ENCODE data around the gene AP1B1. TPM values are rescaled to one million over a fixed set of nuclear protein-coding genes. Genes with fewer than 3 reads are reported as not detected.

The AP1B1 gene
- total and polyA plus RNA-seq, 2 donors = 40.0 to 41.9 TPM

- WGBS = 92% methylated on average over 23 of the region's 23 CpGs
- Histone ChIP-seq H3K36me3 (ENCODE audit: insufficient read depth) (no peaks in the 10 kb centered on the region), H3K27ac (ENCODE audit: low read depth) (no peak overlapping the region), H3K4me1 (ENCODE audit: insufficient read depth) (no peaks in the 10 kb centered on the region), H3K4me3 (ENCODE audit: low read depth, low read length) (no peak overlapping the region)
- DNase-seq (ENCODE audit: extremely low spot score) = no peak
These were observed 48.8 kb downstream of the AP1B1 start for GRCh38 chr22:29339381-29340235.

DNA sequence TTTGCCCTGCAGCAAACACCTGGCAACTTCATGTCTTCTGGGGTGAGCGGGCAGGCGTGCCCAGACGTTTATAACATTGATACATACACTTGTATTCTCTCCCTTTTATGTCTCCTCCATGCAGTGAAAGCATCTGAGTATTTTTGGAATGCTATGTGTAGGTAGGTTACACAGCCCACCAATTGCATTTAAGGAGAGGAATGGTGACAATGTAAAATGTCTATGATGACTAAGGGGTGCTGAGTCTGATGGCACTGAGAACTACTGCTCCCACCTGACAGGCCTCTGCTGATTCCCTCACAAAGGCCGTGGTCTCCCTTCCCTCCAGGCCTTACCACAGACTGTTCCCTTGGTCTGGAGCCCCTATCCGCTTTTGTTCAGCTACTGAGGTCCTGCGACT is 50.0 kb downstream of the AP1B1 start:
- WGBS = 94% methylated on average over 6 of the region's 6 CpGs
- H3K27ac ChIP-seq (ENCODE audit: low read depth) = no peak overlapping the region
- no peak overlapping the region for H3K4me3 ChIP-seq (ENCODE audit: low read depth, low read length)
- no peak for DNase-seq (ENCODE audit: extremely low spot score)
- H3K36me3 ChIP-seq (ENCODE audit: insufficient read depth) = peaks cover 3% of the 10 kb centered on the region
- no peaks in the 10 kb centered on the region for H3K4me1 ChIP-seq (ENCODE audit: insufficient read depth)

DNA sequence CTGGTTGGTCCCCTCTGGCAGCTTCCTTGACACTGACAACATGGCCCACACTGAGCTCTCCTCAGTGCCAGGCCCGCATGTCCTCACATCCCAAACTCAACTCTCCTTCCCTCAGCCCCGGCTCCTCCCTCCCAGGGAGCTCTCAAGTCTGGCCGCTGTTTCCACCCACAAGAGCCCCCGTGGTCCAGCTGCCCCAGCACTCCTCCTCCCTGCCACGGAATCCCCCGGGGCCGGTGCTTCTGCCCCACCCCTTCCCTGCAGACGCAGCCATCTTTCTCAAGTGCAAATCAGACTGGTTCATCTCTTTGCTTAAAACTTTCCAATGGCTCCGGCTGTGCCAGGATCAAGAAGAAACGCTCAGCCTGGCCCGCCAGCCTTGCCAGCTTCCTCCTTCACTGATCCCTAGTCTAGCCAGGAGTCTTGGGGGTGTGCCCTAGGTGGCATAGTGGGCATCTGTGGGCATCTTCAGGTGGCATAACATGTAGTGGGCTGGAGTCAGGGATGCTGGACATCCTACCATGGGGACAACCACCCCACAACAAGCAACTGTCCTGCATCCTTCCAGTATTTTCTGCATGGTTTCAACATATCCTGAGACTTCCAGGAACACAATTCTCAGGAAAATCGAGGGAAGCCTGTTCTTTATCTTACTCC is 50.6 kb downstream of the AP1B1 start:
- peaks cover 6% of the 10 kb centered on the region for H3K36me3 ChIP-seq (ENCODE audit: insufficient read depth)
- no peak for DNase-seq (ENCODE audit: extremely low spot score)

DNA sequence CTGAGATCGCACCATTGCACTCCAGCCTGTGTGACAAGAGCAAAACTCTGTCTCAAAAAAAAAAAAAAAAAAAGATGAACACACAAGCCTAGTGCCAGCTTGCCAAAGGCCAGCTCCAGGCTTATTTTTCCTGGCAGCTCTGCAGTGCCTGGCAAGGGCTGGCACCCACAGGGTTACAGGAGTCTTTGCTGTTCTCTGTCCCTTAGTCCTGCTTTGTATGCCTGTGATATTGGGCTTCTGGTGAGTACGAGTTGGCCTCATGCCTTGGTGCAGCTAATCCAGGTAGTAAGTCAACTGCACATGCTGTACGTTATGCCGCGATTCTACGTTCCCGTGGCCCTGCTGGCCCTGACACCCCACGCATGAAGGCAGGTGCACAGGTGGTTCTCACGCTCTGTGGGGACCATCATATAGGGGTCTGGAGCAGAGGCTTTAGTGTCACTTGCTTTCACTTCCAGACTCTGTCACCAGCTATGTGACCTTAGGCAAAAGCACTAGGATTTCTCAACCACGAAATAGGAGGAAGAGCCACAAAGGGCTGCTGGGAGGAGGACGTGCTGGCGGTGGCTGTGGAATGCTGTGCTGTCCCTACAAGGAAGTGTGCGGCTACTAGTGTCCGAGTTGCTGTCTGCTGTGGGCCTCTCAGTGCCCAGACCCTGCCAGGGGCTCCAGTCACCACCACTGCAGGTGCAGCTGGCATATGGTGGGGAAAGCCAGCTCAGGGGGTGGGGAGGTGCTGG is 51.4 kb downstream of the AP1B1 start:
- no peak for DNase-seq (ENCODE audit: extremely low spot score)
- Histone ChIP-seq H3K4me3 (ENCODE audit: low read depth, low read length) (no peak overlapping the region), H3K4me1 (ENCODE audit: insufficient read depth) (no peaks in the 10 kb centered on the region), H3K27ac (ENCODE audit: low read depth) (no peak overlapping the region), H3K36me3 (ENCODE audit: insufficient read depth) (peaks cover 6% of the 10 kb centered on the region)
- 80% methylated on average over 14 of the region's 14 CpGs for WGBS

More for the DNA sequence above, 50.6 kb downstream of the AP1B1 start:
- WGBS = 80% methylated on average over 12 of the region's 12 CpGs
- no peaks in the 10 kb centered on the region for H3K4me1 ChIP-seq (ENCODE audit: insufficient read depth)
- H3K4me3 ChIP-seq (ENCODE audit: low read depth, low read length) = no peak overlapping the region
- no peak overlapping the region for H3K27ac ChIP-seq (ENCODE audit: low read depth)

- Histone ChIP-seq H3K27ac (ENCODE audit: low read depth) (no peak overlapping the region), H3K36me3 (ENCODE audit: insufficient read depth) (peaks cover 6% of the 10 kb centered on the region)
- WGBS = 92% methylated on average over 11 of the region's 11 CpGs
These were observed 52.7 kb downstream of the AP1B1 start for GRCh38 chr22:29335656-29336055.

GRCh38 chr22:29334696-29335344 is 53.5 kb downstream of the AP1B1 start:
- 88% methylated on average over 12 of the region's 12 CpGs for WGBS
- DNase-seq (ENCODE audit: extremely low spot score) = no peak
- Histone ChIP-seq H3K4me1 (ENCODE audit: insufficient read depth) (no peaks in the 10 kb centered on the region), H3K36me3 (ENCODE audit: insufficient read depth) (peaks cover 6% of the 10 kb centered on the region), H3K4me3 (ENCODE audit: low read depth, low read length) (no peak overlapping the region), H3K27ac (ENCODE audit: low read depth) (no peak overlapping the region)

More at GRCh38 chr22:29335656-29336055, 52.7 kb downstream of the AP1B1 start:
- no peak for DNase-seq (ENCODE audit: extremely low spot score)
- H3K4me1 ChIP-seq (ENCODE audit: insufficient read depth) = no peaks in the 10 kb centered on the region
- H3K4me3 ChIP-seq (ENCODE audit: low read depth, low read length) = no peak overlapping the region

DNA sequence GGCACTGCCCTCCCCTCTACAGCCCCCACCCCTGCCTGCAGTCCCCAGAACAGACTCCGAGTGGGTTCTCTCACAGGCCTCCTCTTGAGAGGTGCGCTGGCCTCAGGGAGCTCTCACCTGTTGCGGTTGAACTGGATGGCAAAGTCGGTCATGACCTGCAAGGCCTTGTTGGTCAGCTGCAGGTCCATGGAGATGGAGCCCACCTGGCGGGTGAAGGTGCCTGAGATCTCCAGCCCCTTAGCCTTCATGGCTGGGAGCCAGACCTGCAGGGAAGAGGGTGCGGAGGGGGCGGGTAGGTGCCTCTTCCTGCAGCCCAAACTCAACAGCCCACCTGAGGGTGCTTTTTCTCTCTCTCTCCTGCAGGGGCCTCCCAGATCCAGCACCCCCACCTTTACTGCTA is 54.2 kb downstream of the AP1B1 start:
- Histone ChIP-seq H3K4me1 (ENCODE audit: insufficient read depth) (no peaks in the 10 kb centered on the region), H3K27ac (ENCODE audit: low read depth) (no peak overlapping the region), H3K4me3 (ENCODE audit: low read depth, low read length) (no peak overlapping the region), H3K36me3 (ENCODE audit: insufficient read depth) (peaks cover 6% of the 10 kb centered on the region)
- no peak for DNase-seq (ENCODE audit: extremely low spot score)
- 95% methylated on average over 7 of the region's 7 CpGs for WGBS

- no peak for DNase-seq (ENCODE audit: extremely low spot score)
- H3K27ac ChIP-seq (ENCODE audit: low read depth) = no peak overlapping the region
- 91% methylated on average over 8 of the region's 8 CpGs for WGBS
- no peaks in the 10 kb centered on the region for H3K4me1 ChIP-seq (ENCODE audit: insufficient read depth)
- no peak overlapping the region for H3K4me3 ChIP-seq (ENCODE audit: low read depth, low read length)
- H3K36me3 ChIP-seq (ENCODE audit: insufficient read depth) = peaks cover 11% of the 10 kb centered on the region
These were observed 55.4 kb downstream of the AP1B1 start for GRCh38 chr22:29332886-29333496.

DNA sequence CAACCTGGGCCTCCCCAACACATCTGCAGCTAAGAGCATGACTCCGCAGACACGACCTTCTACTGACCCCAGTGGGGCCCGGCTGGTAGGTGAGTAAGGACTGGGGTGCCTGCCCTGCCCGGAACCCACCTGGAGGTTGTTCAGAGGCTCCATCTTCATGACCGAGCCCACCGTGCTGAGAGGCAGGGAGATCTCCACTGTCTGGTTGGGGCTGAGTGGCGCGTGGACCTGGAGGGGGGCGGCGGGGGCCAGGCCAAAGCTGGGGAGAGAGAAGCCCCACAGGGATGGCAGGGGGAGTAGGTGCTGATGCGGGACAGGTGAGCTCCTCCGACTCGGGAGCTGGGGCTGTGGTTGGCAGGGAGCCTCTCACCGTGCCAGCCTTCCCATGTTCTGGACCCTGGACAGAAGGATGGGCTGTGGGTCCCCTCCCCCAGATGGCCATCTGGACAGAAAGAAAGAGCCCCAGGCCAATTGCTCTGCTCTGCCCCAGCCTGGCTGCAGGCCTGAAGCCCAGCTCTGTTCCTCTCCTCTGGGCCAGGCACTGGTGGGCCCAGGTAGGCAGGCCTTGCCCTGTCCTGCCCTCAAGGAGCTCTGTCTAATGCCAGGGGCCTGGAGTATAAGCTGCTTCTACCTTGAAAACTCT is 56.6 kb downstream of the AP1B1 start:
- Histone ChIP-seq H3K36me3 (ENCODE audit: insufficient read depth) (peaks cover 13% of the 10 kb centered on the region), H3K4me3 (ENCODE audit: low read depth, low read length) (no peak overlapping the region), H3K27ac (ENCODE audit: low read depth) (no peak overlapping the region), H3K4me1 (ENCODE audit: insufficient read depth) (no peaks in the 10 kb centered on the region)
- 85% methylated on average over 14 of the region's 14 CpGs for WGBS
- DNase-seq (ENCODE audit: extremely low spot score) = no peak

- H3K4me1 ChIP-seq (ENCODE audit: insufficient read depth) = no peaks in the 10 kb centered on the region
- no peak overlapping the region for H3K4me3 ChIP-seq (ENCODE audit: low read depth, low read length)
- 90% methylated on average over 8 of the region's 8 CpGs for WGBS
- no peak for DNase-seq (ENCODE audit: extremely low spot score)
- H3K27ac ChIP-seq (ENCODE audit: low read depth) = no peak overlapping the region
- peaks cover 13% of the 10 kb centered on the region for H3K36me3 ChIP-seq (ENCODE audit: insufficient read depth)
These were observed 57.2 kb downstream of the AP1B1 start for GRCh38 chr22:29331213-29331612.

DNA sequence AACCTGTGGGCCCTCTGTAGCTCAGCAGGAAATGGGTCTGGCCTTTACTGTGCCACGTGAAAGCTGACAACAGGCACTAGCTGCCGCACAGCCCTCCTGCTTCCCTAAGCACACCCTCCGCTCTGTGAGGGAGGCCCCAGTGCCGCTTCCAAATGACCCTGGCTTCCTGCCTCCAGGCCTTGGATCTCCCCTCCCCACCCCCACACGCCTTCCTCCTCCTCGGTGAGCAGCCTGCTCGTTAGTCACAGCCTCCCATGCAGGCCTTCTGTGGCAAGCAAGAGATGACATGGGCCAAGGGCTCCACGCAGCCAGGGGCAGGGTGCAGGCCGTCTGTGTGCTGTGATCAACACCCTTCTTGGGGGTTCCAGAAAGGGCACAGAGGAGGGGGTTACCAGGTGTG is 57.6 kb downstream of the AP1B1 start:
- Histone ChIP-seq H3K4me1 (ENCODE audit: insufficient read depth) (no peaks in the 10 kb centered on the region), H3K36me3 (ENCODE audit: insufficient read depth) (peaks cover 13% of the 10 kb centered on the region), H3K27ac (ENCODE audit: low read depth) (no peak overlapping the region), H3K4me3 (ENCODE audit: low read depth, low read length) (no peak overlapping the region)
- DNase-seq (ENCODE audit: extremely low spot score) = no peak
- 46% methylated on average over 9 of the region's 9 CpGs for WGBS

- 80% methylated on average over 19 of the region's 19 CpGs for WGBS
- peaks cover 13% of the 10 kb centered on the region for H3K36me3 ChIP-seq (ENCODE audit: insufficient read depth)
- no peak overlapping the region for H3K4me3 ChIP-seq (ENCODE audit: low read depth, low read length)
- no peak for DNase-seq (ENCODE audit: extremely low spot score)
- H3K4me1 ChIP-seq (ENCODE audit: insufficient read depth) = no peaks in the 10 kb centered on the region
- H3K27ac ChIP-seq (ENCODE audit: low read depth) = no peak overlapping the region
These were observed 58.1 kb downstream of the AP1B1 start for GRCh38 chr22:29330291-29330690.

Data from urinary bladder (tissue), 4 donors.